Tibial nerve (tissue), 4 donors: ENCODE results near the gene APLP1.

Experiments used
- CTCF ChIP-seq, 5 experiments: fragments of 200-600 bp in 3 of 5; fragments of 450-650 bp in 2 of 5; sonication (generic) in 3 of 5; IDR thresholded peaks; one replicate each; pipeline ENCODE4 v1.5.1; 2016 to 2019; ENCODE audit warnings: antibody characterized with exemption in 5 of 5, mild to moderate bottlenecking in 3 of 5, moderate library complexity in 2 of 5
- EP300 ChIP-seq, 2 donors: sonication (generic); formaldehyde crosslinking; IDR thresholded peaks; one replicate each; pipeline ENCODE4 v1.6.1; 2017; ENCODE audit warnings: antibody characterized with exemption in 2 of 2, mild to moderate bottlenecking in 1 of 2

- TF ChIP-seq CTCF (IDR thresholded peaks at IDR 0.05) (no peak), EP300 (IDR thresholded peaks at IDR 0.05) (no peak)
These were observed 32.8 kb downstream of the APLP1 start for GRCh38 chr19:35901055-35901644.
